ENCODE measurements around the gene TSPAN15.
"Not testable (repeated sequence)": the region's sequence is repeated elsewhere in the genome, so short reads cannot be mapped to it uniquely, and the experiment has no call there.

TSPAN15 gene

DNA sequence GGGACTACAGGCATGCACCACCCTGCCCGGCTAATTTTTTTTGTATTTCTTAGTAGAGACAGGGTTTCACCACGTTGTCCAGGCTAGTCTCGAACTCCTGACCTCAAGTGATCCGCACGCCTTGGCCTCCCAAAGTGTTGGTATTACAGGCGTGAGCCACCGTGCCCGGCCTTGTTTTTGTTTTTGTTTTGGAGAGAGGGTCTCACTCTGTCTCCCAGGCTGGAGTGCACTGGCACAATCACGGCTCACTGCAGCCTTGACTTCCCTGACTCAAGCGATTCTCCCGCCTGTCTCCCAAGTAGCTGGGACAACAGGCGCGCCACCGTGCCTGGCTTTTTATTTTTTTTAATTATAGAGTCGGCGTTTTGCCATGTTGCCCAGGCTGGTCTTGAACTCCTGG lies 870 bp upstream of the TSPAN15 start:
- not testable (repeated sequence) for DNase-seq

DNA sequence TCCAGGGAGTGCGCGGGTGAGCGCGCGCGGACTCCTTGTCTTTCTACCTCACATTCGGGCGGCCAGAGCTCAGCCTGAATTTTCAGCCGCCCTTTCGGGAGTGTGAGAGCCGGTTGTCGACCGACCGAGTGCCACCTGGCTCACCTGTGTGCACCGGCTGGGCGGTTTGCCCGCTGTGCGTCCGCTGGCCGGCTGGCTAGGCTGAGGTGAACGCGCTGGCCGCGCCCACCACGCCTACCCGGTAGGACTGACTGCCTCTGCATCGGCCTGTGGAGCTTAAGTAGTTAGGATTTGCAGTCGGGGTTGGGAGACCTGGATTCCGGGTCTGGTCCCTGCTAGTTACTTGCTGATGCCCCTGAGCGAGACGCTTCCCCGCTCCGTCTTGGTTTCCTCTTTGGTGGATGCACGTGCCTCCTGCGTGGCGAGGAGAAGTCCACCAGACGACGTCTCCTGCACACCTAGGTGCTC lies 553 bp downstream of the TSPAN15 start:
- DNase-seq = peak; percentile 57

DNA sequence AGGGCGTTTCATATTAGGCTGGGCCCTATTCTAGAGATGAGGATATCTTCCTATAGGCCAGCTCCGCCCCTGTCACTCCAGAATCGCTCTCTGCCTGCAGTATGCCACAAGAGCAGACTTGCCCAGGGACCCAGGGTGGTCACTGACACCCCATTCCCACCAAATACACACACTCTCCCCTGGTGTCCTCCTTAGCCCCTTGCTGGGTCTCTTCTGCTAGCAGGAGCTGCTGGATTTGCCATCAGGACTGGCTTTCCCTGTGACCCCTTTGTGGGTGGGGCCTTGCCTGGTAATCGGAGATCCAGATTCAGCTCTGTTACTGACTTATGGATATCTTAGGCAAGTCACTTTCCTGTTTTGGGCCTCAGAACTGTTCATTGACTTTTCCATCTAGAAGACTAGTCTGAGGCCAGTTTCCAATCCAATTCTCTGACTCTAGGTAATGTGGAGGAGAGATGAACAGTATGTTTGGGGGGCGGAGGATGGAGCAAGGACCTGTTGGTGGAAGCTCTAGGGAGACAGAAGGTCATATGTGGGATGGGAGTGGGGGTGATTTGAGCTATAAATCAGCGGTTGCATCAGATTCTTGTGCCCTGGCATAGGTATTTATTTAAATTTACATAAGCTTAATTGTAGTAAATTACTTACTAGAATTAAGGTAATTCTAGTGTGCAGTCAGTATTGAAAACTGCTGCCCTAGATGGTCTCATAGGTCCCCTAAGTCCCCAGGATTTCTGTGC lies 1.6 kb downstream of the TSPAN15 start:
- no peak for DNase-seq

DNA sequence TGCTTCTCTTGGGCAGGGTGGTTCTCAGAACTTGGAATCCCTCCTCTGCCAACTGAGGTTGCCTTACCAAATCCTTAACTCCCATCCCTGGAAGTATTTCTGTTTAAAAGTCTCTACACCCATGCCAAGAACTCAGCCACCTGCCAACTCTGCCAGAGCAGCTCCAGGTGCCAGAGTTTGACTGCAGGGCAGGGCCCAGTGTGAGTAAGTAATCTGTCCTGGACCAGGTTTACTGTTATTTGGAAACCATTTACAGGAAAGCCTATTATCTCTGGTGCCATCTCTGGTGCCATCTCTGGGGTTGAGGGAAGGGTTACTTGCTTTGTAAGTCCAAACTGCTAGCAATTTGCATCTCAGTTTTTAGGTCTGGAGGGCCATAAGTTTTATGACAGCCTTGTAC lies 2.5 kb downstream of the TSPAN15 start:
- DNase-seq = no peak

GRCh38 chr10:69455006-69455763 lies 3.9 kb downstream of the TSPAN15 start:
- no peak for DNase-seq

GRCh38 chr10:69456880-69457693 lies 5.8 kb downstream of the TSPAN15 start:
- no peak for DNase-seq

DNA sequence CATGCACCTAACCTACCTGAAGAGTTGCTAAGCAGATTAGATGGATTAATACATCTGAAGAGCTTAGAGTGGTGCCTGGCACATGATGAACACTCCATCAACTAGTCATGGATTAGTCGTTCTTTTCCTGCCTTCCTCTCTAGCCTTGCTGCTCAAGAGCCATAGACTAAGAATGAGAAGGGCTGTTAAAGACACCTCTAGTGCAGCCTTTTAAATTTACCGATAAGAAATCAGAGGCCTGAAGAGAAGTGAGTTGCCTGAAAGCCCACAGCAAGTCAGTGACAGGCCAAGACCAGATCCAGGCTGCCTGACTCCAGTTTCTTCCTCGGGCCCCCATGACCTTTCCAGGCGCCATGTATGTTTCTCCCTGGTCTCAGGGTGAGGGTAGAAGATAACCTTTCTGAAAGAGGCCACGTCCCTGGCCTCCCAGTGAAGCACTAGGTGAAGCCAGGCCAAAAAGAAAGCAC lies 6.5 kb downstream of the TSPAN15 start:
- DNase-seq = peak; percentile 81

GRCh38 chr10:69458430-69459100 lies 7.3 kb downstream of the TSPAN15 start:
- DNase-seq = no peak

DNA sequence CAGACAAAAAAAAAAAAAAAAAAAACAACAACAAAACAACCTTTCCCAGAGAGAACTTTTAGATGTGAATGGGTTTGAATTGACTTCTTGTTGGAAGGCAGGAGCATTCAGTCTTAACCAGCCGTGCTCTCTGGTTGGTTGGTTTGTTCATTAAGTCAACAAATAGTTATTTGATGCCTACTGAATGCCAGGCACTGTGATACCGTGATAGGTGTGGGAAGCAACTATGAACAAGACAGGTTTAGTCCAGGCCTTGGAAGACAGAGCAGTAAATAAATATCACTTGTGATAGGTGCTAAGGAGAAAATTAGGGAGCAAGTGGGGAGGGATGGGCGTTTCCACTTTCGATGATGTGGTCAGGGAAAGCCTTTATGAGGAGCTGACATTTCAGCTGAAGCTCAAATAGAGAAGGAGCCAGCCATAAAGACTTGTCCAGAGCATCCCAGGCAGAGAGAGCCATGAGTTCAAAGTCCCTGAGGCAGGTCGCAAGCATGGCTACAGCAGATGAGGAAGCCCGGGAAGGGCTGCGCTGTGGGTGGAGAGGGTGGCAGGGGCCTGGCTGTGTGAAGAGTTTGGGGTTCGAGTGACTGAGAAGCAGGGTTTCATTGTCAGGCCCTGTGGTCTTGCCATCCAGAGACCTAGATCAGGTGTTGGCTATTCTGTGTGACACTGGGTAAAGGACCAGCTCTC lies 8.0 kb downstream of the TSPAN15 start:
- DNase-seq = no peak

DNA sequence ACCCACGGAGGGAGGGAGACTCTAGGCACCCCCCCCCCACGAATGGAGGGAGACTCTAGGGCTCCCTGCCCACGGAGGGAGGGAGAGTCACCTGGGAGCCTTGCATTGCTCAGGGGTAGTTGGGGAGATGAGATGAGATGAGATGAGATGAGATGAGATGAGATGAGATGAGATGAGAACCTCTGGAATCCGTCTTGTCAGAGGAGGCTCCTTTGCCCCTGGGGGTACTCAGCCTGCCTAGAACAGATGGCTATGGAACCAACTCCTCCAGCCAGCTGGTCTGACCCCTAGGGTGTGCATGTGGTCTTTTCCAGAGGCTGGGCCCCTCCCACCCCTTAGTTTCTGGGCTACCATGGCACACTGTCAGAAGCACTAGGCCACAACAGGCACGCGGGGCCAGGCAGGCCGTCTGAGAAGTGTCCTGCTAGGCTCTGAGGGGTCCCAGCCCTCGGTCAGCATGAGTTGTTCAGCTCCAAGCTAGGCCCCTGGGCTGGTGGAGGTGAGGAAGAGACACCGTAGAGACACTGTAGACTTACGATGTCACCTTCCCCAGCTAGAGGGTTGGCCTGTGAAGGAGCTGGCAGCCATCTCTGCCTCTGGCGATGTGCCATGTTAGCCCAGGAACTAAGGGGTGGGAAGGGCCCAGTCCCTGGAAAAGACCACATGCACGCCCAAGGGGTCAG lies 8.8 kb downstream of the TSPAN15 start:
- DNase-seq = no peak

DNA sequence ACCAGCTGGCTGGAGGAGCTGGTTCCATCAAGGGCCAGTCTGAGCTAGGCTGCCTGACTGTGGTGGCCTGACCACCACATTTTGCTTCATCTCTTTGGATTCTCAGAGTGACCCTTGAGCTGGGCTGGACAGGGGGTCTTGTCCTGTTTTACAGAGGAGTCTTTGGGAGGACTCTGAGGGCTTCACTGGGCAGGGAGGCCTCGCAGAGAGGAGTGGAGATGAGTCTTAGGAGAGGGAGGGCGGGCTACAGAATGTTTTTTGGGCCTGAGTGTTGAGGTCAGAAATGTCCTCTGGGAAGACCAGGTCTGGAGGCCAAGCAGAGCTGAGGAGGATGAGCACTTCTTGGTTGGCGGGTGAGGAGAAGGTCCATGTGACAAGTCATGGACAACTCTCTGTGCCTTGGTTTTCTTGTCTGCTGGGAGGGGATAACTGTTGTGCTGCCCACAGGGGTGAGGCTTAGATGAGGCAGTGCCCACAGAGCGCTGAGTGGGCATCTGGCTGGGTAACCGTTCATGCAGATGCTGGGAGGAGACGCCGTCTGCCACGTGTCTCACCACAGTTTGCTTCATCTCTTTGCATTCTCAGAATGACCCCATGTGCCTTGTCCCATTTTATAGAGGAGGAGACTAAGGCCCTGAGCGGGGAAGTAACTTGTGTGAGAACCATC lies 9.4 kb downstream of the TSPAN15 start:
- DNase-seq = no peak

- no peak for DNase-seq
These were observed 10.2 kb downstream of the TSPAN15 start for GRCh38 chr10:69461243-69462025.

- no peak for DNase-seq
These were observed 12.6 kb downstream of the TSPAN15 start for GRCh38 chr10:69463886-69464285.

DNA sequence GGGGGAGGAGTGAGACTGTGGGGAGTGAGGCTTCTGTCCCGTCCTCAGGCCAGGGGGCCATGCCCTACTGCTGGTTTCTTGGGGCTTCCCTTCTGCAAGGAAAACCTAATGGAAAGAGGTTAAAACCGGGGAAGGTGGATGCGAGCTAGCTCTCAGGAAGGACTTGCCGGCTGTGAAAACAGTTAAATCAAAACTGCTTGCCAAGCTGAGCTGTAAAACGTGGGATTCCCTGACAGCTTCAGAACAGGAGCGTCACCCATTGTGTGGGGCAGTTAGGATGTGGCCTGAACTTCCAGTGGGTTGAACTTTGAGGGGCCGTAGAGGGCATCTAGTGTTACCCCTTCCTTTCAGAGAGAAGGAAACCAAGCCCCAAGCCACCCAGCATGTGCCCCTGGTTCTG lies 13.1 kb downstream of the TSPAN15 start:
- no peak for DNase-seq

GRCh38 chr10:69464801-69465401 lies 13.6 kb downstream of the TSPAN15 start:
- DNase-seq = no peak

GRCh38 chr10:69465457-69466157 lies 14.3 kb downstream of the TSPAN15 start:
- DNase-seq = no peak

DNA sequence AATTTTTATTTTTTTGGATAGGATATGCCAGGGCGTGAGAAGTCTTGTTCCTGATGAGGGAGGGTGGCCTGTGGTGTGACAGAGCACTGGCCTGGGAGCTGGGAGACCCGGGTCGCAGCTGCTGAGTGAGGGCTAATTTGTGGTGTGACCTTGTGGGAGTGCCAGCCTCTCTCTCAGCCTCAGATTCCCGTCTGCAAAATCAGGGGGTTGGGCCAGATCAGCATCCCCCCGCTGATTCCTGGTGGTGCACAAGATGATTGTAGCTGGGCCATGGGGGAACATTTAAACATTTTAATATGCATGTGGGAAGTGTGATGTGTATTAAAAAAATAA lies 14.9 kb downstream of the TSPAN15 start:
- no peak for DNase-seq

- no peak for DNase-seq
These were observed 15.4 kb downstream of the TSPAN15 start for GRCh38 chr10:69466689-69467088.
